Ecto neural progenitor cell (in vitro differentiated cells): ENCODE measurements around the gene P2RX3.
"Not testable (repeated sequence)": the region's sequence is repeated elsewhere in the genome, so short reads cannot be mapped to it uniquely, and the experiment has no call there.

Experiments used
- DNase-seq: peaks from one replicate; pipeline ENCODE4 v3.0.0-alpha.2; 2018; ENCODE audit warnings: low spot score

The P2RX3 gene

GRCh38 chr11:57324886-57325734, 13.0 kb upstream of the P2RX3 start, which contains the start of gene TNKS1BP1:
TSS of gene TNKS1BP1 (minus strand) at chr11:57324952. CDS start at chr11:57321885, 3,067 bp downstream.
- peak; percentile 98 for DNase-seq

GRCh38 chr11:57325735-57326048, 12.5 kb upstream of the P2RX3 start:
- no peak for DNase-seq

GRCh38 chr11:57327721-57328120, 10.4 kb upstream of the P2RX3 start:
- no peak for DNase-seq

- DNase-seq: no peak
Measured at GRCh38 chr11:57330029-57330428, 8.1 kb upstream of the P2RX3 start.

GRCh38 chr11:57331720-57332119, 6.4 kb upstream of the P2RX3 start:
- DNase-seq: no peak

- no peak for DNase-seq
Measured at GRCh38 chr11:57332694-57333440, 5.3 kb upstream of the P2RX3 start.

GRCh38 chr11:57335023-57335342, 3.2 kb upstream of the P2RX3 start:
- DNase-seq: no peak

DNA sequence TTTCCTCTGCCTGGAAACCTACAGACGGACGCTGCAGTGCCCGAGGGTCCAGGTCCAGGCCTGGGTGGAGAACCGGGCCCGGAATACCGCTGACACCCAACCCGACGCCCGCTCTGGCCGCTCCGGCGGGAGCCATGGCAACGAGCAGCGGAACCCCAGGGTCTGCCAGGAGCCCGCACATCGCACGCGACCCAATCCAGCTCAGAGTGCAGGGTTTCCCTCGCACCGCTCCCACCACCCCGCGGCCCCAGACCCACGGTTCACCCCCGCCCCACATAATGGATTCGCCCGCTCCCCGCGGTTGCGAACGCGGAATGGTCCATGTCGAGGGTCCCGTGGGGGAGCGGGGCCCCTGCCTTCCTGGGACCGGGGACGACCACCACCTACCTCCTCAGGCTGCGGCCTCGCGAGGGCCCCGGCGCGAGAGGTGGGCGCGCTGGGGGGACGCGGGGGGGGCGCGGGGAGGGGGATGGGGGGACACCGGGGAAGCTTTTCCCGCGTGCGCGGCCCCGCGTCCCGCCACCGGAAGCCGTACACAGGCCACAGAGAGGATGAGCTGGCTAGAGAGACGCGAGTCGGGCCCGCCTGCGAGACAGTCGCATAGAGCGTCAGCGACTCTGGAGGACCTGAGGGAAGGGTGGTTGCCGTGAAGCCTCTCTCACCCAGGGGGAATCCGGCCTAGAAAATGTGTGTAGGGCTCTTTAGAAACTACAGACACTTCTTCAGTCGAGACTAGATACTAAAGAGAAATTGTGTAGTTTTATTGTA, 2.6 kb upstream of the P2RX3 start, which contains the start of gene SSRP1:
Gene SSRP1, minus strand, starts transcription at position 550 of the 768 bp plus-strand sequence. CDS start 771 bp downstream, outside the sequence.
- peak; percentile 88 for DNase-seq

- no peak for DNase-seq
Measured at GRCh38 chr11:57336111-57336666, 2.0 kb upstream of the P2RX3 start.

- not testable (repeated sequence) for DNase-seq
Measured at GRCh38 chr11:57336856-57337255, 1.3 kb upstream of the P2RX3 start.

DNA sequence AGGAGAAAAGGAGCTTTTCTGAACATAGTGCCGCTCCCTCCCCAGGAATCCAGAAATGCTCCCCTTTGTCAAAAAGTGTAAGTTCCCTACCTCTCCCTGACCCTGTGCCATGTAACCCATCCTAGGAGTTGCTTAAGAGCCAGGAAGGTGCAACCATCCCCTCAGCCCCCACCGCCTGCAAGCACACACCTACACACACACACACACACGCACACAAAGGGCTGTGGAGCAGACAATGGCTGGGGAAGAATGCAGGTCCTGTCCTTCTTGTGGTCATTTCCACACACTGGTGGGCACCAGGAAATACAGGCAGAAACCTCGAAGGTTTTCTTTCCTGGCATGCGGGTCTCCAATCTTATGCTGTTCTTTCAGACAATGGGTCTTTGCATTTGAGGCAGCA, 1.2 kb downstream of the P2RX3 start:
- DNase-seq: no peak

GRCh38 chr11:57340039-57340615, 2.0 kb downstream of the P2RX3 start:
- DNase-seq: peak; percentile 71

GRCh38 chr11:57341250-57341808, 3.2 kb downstream of the P2RX3 start:
- no peak for DNase-seq

DNA sequence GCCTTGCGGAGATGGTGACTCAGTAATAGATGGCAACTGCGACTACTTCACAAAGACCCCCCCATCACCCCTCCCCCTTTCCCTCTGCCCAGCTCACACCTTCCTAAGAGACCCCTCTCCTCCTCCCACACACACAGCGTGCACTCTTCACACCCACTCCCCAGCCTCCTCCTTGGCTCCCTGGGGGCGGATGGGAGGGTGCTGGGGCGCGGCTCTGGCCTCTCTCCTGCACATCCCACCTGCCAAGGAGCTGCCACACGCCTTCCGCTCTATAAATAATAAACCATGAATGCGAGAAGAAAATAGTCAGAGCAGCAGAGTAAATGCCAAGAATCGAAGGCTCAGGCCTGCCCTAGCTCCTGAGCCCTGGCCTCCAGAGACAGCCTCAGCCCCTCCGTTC, 4.5 kb downstream of the P2RX3 start:
- no peak for DNase-seq

DNA sequence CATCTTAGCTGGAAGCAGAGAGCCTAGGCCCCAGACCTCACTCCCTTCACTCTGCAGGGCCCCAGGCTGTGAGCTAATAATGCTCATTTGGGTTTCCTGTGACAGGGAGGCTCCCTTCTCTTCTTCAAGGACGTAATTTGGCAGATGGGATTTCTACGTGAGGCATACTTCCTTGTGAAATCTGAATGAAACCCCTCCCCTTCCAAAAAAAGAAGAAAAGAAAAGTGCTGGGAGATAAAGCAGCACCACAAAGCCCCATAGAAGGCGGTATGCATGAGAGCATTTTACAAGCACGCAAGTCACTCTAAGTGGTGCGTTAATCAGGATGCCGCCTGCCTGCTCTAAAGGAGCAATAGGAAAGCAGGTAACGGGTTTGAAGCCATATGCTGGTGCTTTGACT, 5.7 kb downstream of the P2RX3 start:
- DNase-seq: no peak

- DNase-seq: no peak
Measured at GRCh38 chr11:57344826-57345225, 6.7 kb downstream of the P2RX3 start.

- peak; percentile 76 for DNase-seq
Measured at GRCh38 chr11:57345555-57346211, 7.5 kb downstream of the P2RX3 start.

GRCh38 chr11:57347336-57347735, 9.2 kb downstream of the P2RX3 start:
- no peak for DNase-seq

DNA sequence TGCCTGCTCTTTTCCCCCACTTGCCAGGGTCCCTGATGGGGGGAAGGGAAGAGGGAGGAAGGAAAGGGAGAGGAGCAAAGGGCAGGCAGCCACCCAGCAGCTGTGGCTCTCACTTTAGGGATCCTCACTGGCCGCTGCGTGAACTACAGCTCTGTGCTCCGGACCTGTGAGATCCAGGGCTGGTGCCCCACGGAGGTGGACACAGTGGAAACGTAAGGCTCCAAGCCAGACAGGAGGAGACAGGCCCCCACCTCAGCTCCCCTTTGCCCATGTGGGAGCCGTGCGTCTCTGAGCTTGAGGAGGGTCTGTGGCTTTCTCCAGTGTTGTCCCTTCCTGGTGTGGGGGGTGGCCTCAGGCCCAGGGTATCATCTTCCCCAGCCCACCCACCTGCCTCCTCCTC, 9.9 kb downstream of the P2RX3 start:
- DNase-seq: no peak

GRCh38 chr11:57348636-57349313, 10.6 kb downstream of the P2RX3 start:
- DNase-seq: no peak
